Stimulated activated naive B cell treated with anti-CD40 and anti-IgM and Interleukin-4, amounts not matched to agents 10 μg/mL and 1 μg/mL and 100 μg/mL, for 72 hours (primary cell): ENCODE results near the gene LRWD1.
"Not testable (repeated sequence)": the region's sequence is repeated elsewhere in the genome, so short reads cannot be mapped to it uniquely, and the experiment has no call there.

Source experiments
- ATAC-seq, 2 donors: fragments of 150-1000 bp; cut with Tn5 transposase; replicated peaks; 2 replicates each; pipeline ENCODE4 v1.10.0; 2021; ENCODE audit warnings: moderate library complexity in 1 of 2
- DNase-seq: peaks from one replicate; pipeline ENCODE4 v3.0.0; 2021
- H3K27ac Mint-ChIP-seq: one replicate; pipeline ENCODE4 v1.8.0; 2022; ENCODE audit warnings: mild to moderate bottlenecking, mixed read lengths
- H3K27me3 Mint-ChIP-seq, 2 donors: one replicate each; pipeline ENCODE4 v1.8.0; 2022; ENCODE audit warnings: mixed read lengths in 2 of 2
- H3K36me3 Mint-ChIP-seq, 2 donors: one replicate each; pipeline ENCODE4 v1.8.0; 2022; ENCODE audit warnings: mixed read lengths in 2 of 2, mild to moderate bottlenecking in 1 of 2
- H3K4me1 Mint-ChIP-seq, 2 donors: one replicate each; pipeline ENCODE4 v1.8.0; 2022; ENCODE audit warnings: mixed read lengths in 2 of 2, mild to moderate bottlenecking in 1 of 2
- H3K4me3 Mint-ChIP-seq, 2 donors: one replicate each; pipeline ENCODE4 v1.8.0; 2022; ENCODE audit warnings: mild to moderate bottlenecking in 2 of 2, mixed read lengths in 2 of 2, moderate library complexity in 1 of 2
- H3K9me3 Mint-ChIP-seq, 2 donors: one replicate each; pipeline ENCODE4 v1.8.0; 2022; ENCODE audit warnings: mixed read lengths in 2 of 2, mild to moderate bottlenecking in 1 of 2

The LRWD1 gene

DNA sequence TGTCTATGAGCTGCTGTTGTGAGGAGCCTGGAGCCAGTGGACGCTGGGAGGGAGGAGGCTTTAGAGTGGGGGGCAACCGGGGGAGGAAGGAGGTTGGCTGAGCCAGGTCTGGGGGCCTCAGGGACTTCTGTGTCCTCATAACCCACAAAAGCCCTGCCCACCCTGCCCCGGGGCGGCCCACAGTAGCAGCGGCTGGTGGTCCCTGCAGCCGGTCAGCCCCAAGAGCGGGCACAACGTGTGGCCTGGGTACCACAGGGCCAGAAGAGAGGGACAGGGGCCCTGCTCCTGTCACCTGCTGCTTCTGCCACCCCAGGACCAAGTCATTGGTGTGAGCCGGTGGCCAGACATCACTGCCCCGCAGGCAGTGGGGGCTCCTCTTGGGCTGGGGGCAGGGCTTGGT, 17.2 kb downstream of the LRWD1 start:
- not testable (repeated sequence) for H3K9me3 Mint-ChIP-seq, H3K4me1 Mint-ChIP-seq, H3K27ac Mint-ChIP-seq, H3K36me3 Mint-ChIP-seq, DNase-seq, ATAC-seq, H3K27me3 Mint-ChIP-seq, H3K4me3 Mint-ChIP-seq

DNA sequence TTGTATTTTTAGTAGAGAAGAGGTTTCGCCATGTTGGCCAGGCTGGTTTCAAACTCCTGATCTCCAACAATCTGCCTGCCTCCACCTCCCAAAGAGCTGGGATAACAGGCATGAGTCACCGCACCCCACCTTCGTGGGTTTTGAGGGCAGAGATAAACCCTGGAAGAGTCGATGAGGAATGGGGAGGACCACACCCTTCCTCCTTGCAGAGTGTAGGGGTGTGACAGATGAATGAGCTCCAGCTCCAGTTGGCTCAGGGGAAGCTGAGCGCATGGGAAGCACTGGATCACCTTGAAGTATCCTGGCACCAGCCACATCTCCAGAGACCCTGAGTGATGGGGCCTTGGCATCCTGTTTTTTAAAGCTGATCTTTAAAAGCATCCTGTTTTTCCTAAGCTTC, 19.5 kb downstream of the LRWD1 start:
- DNase-seq, ATAC-seq, H3K4me3 Mint-ChIP-seq, H3K4me1 Mint-ChIP-seq, H3K27ac Mint-ChIP-seq, H3K9me3 Mint-ChIP-seq, H3K36me3 Mint-ChIP-seq, H3K27me3 Mint-ChIP-seq: not testable (repeated sequence)

DNA sequence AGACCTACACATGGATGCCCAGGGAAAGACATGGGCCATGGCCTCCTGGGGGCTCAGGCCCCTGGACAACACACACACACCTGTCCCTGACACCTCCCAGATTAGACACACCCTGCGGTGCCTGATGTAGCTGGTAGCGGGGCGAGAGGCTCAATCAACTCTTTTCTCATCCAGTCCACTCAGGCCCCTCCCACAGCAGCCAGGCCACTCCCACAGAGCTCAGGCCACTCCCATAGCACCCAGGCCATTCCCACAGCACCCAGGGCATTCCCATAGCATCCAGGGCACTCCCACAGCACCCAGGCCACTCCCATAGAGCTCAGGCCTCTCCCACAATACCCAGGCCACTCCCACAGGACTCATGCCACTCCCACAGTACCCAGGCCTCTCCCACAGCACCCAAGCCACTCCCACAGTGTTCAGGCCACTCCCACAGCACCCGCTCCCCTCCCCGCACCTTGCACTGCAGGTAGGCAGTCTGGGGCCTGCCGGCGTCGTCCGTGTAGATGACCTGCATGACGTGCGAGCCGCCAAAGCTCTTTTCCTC, 25.8 kb downstream of the LRWD1 start:
- H3K27me3 Mint-ChIP-seq, H3K9me3 Mint-ChIP-seq, H3K4me3 Mint-ChIP-seq, H3K36me3 Mint-ChIP-seq, H3K27ac Mint-ChIP-seq, H3K4me1 Mint-ChIP-seq: not testable (repeated sequence)
- ATAC-seq (peak; percentile 64 to 67), DNase-seq (peak; percentile 61)

GRCh38 chr7:102493220-102493935, 28.6 kb downstream of the LRWD1 start:
- H3K27me3 Mint-ChIP-seq, H3K36me3 Mint-ChIP-seq, H3K4me1 Mint-ChIP-seq, DNase-seq, H3K9me3 Mint-ChIP-seq, H3K27ac Mint-ChIP-seq, H3K4me3 Mint-ChIP-seq: not testable (repeated sequence)
- ATAC-seq: peak; percentile 50 to 58

- not testable (repeated sequence) for H3K27ac Mint-ChIP-seq, DNase-seq
- peak in 1 of 2 donors; percentile 7 for ATAC-seq
These were observed 29.2 kb downstream of the LRWD1 start for GRCh38 chr7:102494026-102494425.

DNA sequence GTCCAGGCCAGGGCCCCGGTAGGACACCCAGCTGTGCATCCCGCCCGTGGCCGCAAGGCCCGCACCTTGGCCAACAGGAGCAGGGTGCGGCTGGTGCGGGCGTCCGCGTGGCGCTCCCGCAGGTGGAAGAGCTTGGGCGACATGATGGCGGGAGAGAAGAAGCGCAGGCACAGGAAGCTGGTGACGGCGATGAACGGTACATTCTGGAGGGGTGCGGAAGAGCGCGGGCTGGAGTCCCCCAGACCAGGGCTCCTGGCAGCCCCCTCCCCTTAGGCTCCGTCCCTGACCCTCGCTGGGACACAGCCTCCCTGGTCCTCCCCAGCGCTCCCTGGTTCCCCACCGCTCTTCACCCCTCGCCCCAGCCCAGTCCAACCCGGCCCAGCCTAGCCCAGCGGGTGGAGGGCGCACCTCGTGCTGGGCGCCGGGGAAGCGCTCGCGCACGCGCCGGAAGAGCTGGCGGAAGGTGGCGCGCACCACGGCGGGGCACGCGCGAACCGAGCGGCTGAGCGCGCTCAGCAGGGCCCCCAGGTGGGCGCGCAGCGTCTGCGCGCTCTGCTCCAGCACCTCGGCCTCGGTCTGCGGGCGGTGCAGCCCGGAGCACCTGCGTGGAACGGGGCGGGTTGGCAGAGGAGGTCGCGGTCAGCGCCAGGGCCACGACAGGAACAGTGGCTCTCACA, 29.8 kb downstream of the LRWD1 start:
- DNase-seq, H3K36me3 Mint-ChIP-seq, H3K4me1 Mint-ChIP-seq, H3K4me3 Mint-ChIP-seq, H3K27me3 Mint-ChIP-seq, H3K27ac Mint-ChIP-seq, H3K9me3 Mint-ChIP-seq: not testable (repeated sequence)
- peak; percentile 75 to 80 for ATAC-seq

More at GRCh38 chr7:102494026-102494425, 29.2 kb downstream of the LRWD1 start:
- H3K27me3 Mint-ChIP-seq, H3K9me3 Mint-ChIP-seq, H3K4me1 Mint-ChIP-seq, H3K36me3 Mint-ChIP-seq, H3K4me3 Mint-ChIP-seq: not testable (repeated sequence)

DNA sequence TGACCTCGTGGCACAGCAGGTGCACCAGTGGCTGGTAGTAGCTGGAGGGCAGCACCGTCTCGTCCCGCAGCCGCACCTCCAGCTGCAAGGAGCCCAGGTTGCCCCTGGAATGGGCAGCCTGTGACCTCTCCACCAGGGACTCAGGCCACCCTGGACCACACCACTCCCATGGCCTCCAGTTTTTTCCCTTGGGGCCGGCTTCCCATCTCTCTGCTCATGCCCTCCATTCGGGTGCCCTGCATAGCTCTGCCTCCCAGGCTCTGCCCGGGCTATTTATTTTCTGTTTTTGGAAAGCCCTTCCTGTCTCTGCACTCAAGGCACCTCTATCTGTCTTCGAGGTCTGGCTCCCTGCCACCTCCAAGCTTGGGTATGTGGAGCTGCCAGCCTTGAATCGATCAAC, 32.1 kb downstream of the LRWD1 start:
- not testable (repeated sequence) for H3K4me1 Mint-ChIP-seq, H3K36me3 Mint-ChIP-seq, H3K9me3 Mint-ChIP-seq, ATAC-seq, H3K4me3 Mint-ChIP-seq, H3K27me3 Mint-ChIP-seq, H3K27ac Mint-ChIP-seq, DNase-seq

- ATAC-seq, H3K4me3 Mint-ChIP-seq, H3K4me1 Mint-ChIP-seq, H3K36me3 Mint-ChIP-seq, H3K27me3 Mint-ChIP-seq, H3K27ac Mint-ChIP-seq, H3K9me3 Mint-ChIP-seq, DNase-seq: not testable (repeated sequence)
These were observed 32.5 kb downstream of the LRWD1 start for GRCh38 chr7:102497308-102497707.

DNA sequence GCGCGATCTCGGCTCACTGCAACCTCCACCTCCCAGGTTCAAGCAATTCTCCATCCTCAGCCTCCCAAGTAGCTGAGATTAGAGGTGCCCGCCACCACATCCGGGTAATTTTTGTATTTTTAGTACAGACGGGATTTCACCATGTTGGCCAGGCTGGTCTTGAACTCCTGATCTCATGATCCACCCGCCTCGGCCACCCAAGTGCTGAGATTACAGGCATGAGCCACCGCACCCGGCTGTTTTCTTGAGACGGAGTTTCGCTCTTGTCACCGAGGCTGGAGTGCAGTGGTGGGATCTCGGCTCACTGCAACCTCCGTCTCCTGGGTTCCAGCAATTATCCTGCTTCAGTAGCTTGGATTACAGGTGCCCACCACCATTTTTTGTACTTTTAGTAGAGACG, 33.5 kb downstream of the LRWD1 start:
- not testable (repeated sequence) for H3K36me3 Mint-ChIP-seq, DNase-seq, H3K4me1 Mint-ChIP-seq, H3K9me3 Mint-ChIP-seq, ATAC-seq, H3K27me3 Mint-ChIP-seq, H3K4me3 Mint-ChIP-seq, H3K27ac Mint-ChIP-seq

DNA sequence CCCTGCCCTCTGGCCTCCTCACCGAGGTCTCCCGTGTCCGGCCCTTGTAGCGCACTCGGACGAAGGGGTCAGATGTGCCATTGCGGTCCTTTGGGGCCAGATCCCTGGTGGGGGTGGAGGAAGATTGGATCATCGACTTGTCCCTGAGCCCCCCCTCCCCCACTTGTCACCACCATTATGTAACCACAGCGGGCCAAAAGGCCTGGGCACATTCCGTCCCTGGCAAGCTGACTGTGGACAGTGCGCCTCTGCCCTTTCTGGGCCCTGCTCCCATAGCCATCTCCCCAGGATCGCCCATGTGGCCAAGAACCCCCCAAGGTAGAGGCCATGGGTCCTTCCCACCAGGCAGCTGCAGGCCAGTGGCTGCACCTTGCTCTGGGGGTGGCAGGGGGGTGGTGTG, 38.4 kb downstream of the LRWD1 start:
- not testable (repeated sequence) for H3K4me3 Mint-ChIP-seq, H3K4me1 Mint-ChIP-seq, ATAC-seq

GRCh38 chr7:102505298-102506185, 40.8 kb downstream of the LRWD1 start:
- DNase-seq, H3K4me3 Mint-ChIP-seq, H3K27ac Mint-ChIP-seq, H3K36me3 Mint-ChIP-seq, H3K4me1 Mint-ChIP-seq, H3K27me3 Mint-ChIP-seq, H3K9me3 Mint-ChIP-seq: not testable (repeated sequence)
- peak in 1 of 2 donors; percentile 18 for ATAC-seq

More for the DNA sequence above, 38.4 kb downstream of the LRWD1 start:
- DNase-seq, H3K27ac Mint-ChIP-seq, H3K9me3 Mint-ChIP-seq, H3K27me3 Mint-ChIP-seq, H3K36me3 Mint-ChIP-seq: not testable (repeated sequence)

DNA sequence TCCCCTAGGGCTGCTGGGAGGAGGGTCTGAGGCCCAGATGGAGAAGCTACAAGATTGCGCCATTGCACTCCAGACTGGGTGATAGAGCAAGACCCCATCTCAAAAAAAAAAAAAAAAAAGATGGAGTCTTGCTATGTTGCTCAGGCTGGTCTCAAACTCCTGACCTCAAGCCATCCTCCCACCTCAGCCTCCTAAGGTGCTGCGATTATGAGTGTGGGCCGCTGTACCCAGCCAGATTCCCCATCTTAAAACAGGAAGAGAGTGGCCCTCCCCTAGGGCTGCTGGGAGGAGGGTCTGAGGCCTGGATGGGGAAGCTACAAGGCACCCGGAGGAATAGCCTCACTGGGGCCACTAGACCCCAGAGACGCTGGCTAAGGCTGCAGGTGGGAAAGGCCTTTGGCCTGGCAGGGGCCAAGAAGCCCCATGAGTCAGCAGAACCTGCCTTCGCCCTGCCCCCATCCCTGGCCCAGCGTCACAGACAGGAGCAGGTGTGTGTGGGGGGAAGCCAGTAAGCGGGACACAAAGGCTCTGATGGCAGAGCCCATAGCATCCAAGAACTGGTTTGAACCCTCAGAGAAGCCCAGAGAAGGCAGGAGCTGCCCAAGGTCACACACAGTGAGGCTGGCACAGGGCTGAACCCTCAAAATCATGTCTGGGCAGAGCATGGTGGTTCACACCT, 42.8 kb downstream of the LRWD1 start:
- not testable (repeated sequence) for DNase-seq, H3K4me1 Mint-ChIP-seq, H3K36me3 Mint-ChIP-seq, H3K9me3 Mint-ChIP-seq, H3K4me3 Mint-ChIP-seq, ATAC-seq, H3K27me3 Mint-ChIP-seq, H3K27ac Mint-ChIP-seq

GRCh38 chr7:102510575-102510974, 45.8 kb downstream of the LRWD1 start:
- ATAC-seq, H3K27me3 Mint-ChIP-seq, H3K4me3 Mint-ChIP-seq, DNase-seq, H3K9me3 Mint-ChIP-seq, H3K4me1 Mint-ChIP-seq, H3K36me3 Mint-ChIP-seq, H3K27ac Mint-ChIP-seq: not testable (repeated sequence)
